ENCODE results near the gene ADORA2A.

- TF ChIP-seq CTCF (optimal IDR thresholded peaks at IDR 0.05 in 1 of 3, IDR thresholded peaks at IDR 0.05 in 1 of 3, conservative IDR thresholded peaks at IDR 0.05 in 1 of 3; ENCODE audit: extremely low read depth in 1 of 3, insufficient read depth in 2 of 3, low read length in 3 of 3) (no peak), EZH2 (IDR thresholded peaks at IDR 0.05; ENCODE audit: low read length) (no peak)
Observed at GRCh38 chr22:24433828-24434470, 6.5 kb downstream of the ADORA2A start.
